VCaP (cell line): ENCODE data around the gene PTPRS.

Experiments used
- H3K27ac ChIP-seq: fragments of 450-650 bp; 2 replicates; pipeline ENCODE4 v1.5.1; 2017
- CTCF ChIP-seq: fragments of 450-650 bp; conservative IDR thresholded peaks from 2 replicates; pipeline ENCODE4 v1.5.1; 2017; ENCODE audit warnings: mild to moderate bottlenecking, moderate library complexity

PTPRS gene

GRCh38 chr19:5313307-5313706 is 27.3 kb downstream of the PTPRS start:
- TF ChIP-seq CTCF = no peak
- H3K27ac ChIP-seq = peak overlapping the region; percentile 8; the same call in 1 of the 2 replicates

- no peak overlapping the region for H3K27ac ChIP-seq
- TF ChIP-seq CTCF = no peak
Observed at GRCh38 chr19:5312058-5312457, 28.6 kb downstream of the PTPRS start.

GRCh38 chr19:5309438-5310204 is 31.0 kb downstream of the PTPRS start:
- TF ChIP-seq CTCF = no peak

GRCh38 chr19:5308451-5309437 is 31.9 kb downstream of the PTPRS start:
- peak overlapping the region; percentile 80 for H3K27ac ChIP-seq
- TF ChIP-seq CTCF = no peak

More at GRCh38 chr19:5309438-5310204, 31.0 kb downstream of the PTPRS start:
- H3K27ac ChIP-seq = peak overlapping the region; percentile 80

- H3K27ac ChIP-seq = peak overlapping the region; percentile 80
- no peak for TF ChIP-seq CTCF
Observed at GRCh38 chr19:5307655-5308054, 33.0 kb downstream of the PTPRS start.

- TF ChIP-seq CTCF = no peak
- no peak overlapping the region for H3K27ac ChIP-seq
Observed at GRCh38 chr19:5305163-5305562, 35.4 kb downstream of the PTPRS start.

- TF ChIP-seq CTCF = no peak
- H3K27ac ChIP-seq = no peak overlapping the region
Observed at GRCh38 chr19:5304486-5304885, 36.1 kb downstream of the PTPRS start.
